ENCODE measurements around the gene DIRAS1.

DIRAS1 gene

GRCh38 chr19:2703077-2703437 is 18.1 kb downstream of the DIRAS1 start:
- DNase-seq (ENCODE audit: low spot score), result no peak
- TF ChIP-seq CTCF (conservative IDR thresholded peaks at IDR 0.05; ENCODE audit: low read depth), result no peak
- no peak overlapping the region for H3K27ac ChIP-seq
- ChIA-PET CTCF (interaction anchor here (0.6 kb wide), 1 partner anchor 37 kb away, joined by 3 read pairs; no protein-coding TSS in a partner anchor), POLR2A (ENCODE audit: low non-redundant PET) (interaction anchor here (1.3 kb wide), 1 partner anchor 20 kb away, joined by 4 read pairs; no protein-coding TSS in a partner anchor)

- H3K27ac ChIP-seq, result no peak within 1 kb of the TSS
- ChIA-PET CTCF (interaction anchor here (0.6 to 1.2 kb wide), 4 partner anchors 23 to 123 kb away, joined by 3 to 5 read pairs (median 4); no protein-coding TSS in a partner anchor), POLR2A (ENCODE audit: low non-redundant PET) (interaction anchor here (1.3 kb wide), 1 partner anchor 21 kb away, joined by 4 read pairs; no protein-coding TSS in a partner anchor)
- no peak for TF ChIP-seq CTCF (conservative IDR thresholded peaks at IDR 0.05; ENCODE audit: low read depth)
- peak; percentile 98 for DNase-seq (ENCODE audit: low spot score)
Observed at GRCh38 chr19:2702170-2703076, 18.7 kb downstream of the DIRAS1 start, which contains the start of gene GNG7. TSS of gene GNG7 (minus strand) at chr19:2702694. CDS start at chr19:2520688, 182,006 bp downstream.

GRCh38 chr19:2701361-2702169 is 19.6 kb downstream of the DIRAS1 start:
- TF ChIP-seq CTCF (conservative IDR thresholded peaks at IDR 0.05; ENCODE audit: low read depth), result no peak
- ChIA-PET POLR2A (ENCODE audit: low non-redundant PET) (interaction anchor here (1.3 kb wide), 1 partner anchor 21 kb away, joined by 4 read pairs; no protein-coding TSS in a partner anchor), CTCF (interaction anchor here (0.6 to 1.2 kb wide), 5 partner anchors 23 to 160 kb away, joined by 3 to 4 read pairs (median 3); no protein-coding TSS in a partner anchor)
- H3K27ac ChIP-seq, result no peak overlapping the region
- DNase-seq (ENCODE audit: low spot score), result no peak

- POLR2A ChIA-PET (ENCODE audit: low non-redundant PET), result no interaction called here
- no peak for DNase-seq (ENCODE audit: low spot score)
- no peak for TF ChIP-seq CTCF (conservative IDR thresholded peaks at IDR 0.05; ENCODE audit: low read depth)
Observed at GRCh38 chr19:2700660-2701360, 20.4 kb downstream of the DIRAS1 start.

GRCh38 chr19:2699413-2700140 is 21.6 kb downstream of the DIRAS1 start:
- no peak overlapping the region for H3K27ac ChIP-seq
- ChIA-PET POLR2A (ENCODE audit: low non-redundant PET) (no interaction called here), CTCF (interaction anchor here (0.6 to 0.7 kb wide), 2 partner anchors 23 to 52 kb away, joined by 4 read pairs; no protein-coding TSS in a partner anchor)
- no peak for TF ChIP-seq CTCF (conservative IDR thresholded peaks at IDR 0.05; ENCODE audit: low read depth)
- DNase-seq (ENCODE audit: low spot score), result no peak

More at GRCh38 chr19:2700660-2701360, 20.4 kb downstream of the DIRAS1 start:
- CTCF ChIA-PET, result interaction anchor here (0.6 to 0.7 kb wide), 3 partner anchors 22 to 161 kb away, joined by 3 to 4 read pairs (median 3); no protein-coding TSS in a partner anchor
- no peak overlapping the region for H3K27ac ChIP-seq

All from RWPE1 (cell line).